HL-60 (cell line): ENCODE data around the gene ALG8.

Experiments
- GABPA ChIP-seq: IDR thresholded peaks from 2 replicates; pipeline ENCODE4 v1.6.1; 2012; ENCODE audit warnings: low read depth
- POLR2AphosphoS5 ChIP-seq: IDR thresholded peaks from 2 replicates; pipeline ENCODE4 v1.6.1; 2012; ENCODE audit warnings: low read depth
- TF ChIP-seq, protein P1 (sequence below): IDR thresholded peaks from one replicate; pipeline ENCODE4 v1.5.1; 2011; ENCODE audit warnings: low read length, control low read depth, inconsistent platforms; ENCODE audit not compliant: insufficient read depth

DNA sequence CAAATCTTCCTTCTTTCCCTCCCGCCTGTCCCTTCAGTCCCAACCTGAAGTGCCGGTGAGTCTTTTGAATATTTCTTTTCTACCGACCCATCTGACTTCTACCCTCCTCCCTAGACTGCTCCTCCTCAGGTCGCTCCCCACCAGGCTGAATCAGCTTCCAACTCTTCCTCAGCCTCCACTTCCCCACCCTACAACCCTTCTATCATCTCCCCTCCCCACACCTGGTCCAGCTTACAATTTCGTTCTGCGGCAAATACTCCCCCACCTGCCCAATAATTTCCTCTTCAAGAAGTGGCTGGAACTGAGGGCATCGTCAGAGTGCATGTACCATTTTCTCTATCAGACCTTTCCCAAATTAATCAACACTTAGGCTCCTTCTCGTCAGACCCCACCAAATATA is 57.3 kb downstream of the ALG8 start:
- TF ChIP-seq, protein P1, sequence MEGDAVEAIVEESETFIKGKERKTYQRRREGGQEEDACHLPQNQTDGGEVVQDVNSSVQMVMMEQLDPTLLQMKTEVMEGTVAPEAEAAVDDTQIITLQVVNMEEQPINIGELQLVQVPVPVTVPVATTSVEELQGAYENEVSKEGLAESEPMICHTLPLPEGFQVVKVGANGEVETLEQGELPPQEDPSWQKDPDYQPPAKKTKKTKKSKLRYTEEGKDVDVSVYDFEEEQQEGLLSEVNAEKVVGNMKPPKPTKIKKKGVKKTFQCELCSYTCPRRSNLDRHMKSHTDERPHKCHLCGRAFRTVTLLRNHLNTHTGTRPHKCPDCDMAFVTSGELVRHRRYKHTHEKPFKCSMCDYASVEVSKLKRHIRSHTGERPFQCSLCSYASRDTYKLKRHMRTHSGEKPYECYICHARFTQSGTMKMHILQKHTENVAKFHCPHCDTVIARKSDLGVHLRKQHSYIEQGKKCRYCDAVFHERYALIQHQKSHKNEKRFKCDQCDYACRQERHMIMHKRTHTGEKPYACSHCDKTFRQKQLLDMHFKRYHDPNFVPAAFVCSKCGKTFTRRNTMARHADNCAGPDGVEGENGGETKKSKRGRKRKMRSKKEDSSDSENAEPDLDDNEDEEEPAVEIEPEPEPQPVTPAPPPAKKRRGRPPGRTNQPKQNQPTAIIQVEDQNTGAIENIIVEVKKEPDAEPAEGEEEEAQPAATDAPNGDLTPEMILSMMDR, result no peak
- no peak for TF ChIP-seq POLR2AphosphoS5
- no peak for TF ChIP-seq GABPA
